Right lobe of liver (tissue), 4 donors: Measurements from ENCODE around the gene MAP7.

Experiments
- CTCF ChIP-seq, 4 donors: fragments of 200-600 bp in 3 of 4; fragments of 450-650 bp in 1 of 4; IDR thresholded peaks; one replicate each; pipeline versions ENCODE4 v1.5.1 to v1.8.0; 2016 to 2022; ENCODE audit warnings: antibody characterized with exemption in 4 of 4, mild to moderate bottlenecking in 2 of 4
- POLR2A ChIP-seq: fragments of 450-650 bp; IDR thresholded peaks from one replicate; pipeline ENCODE4 v1.6.1; 2017; ENCODE audit warnings: antibody characterized with exemption, mild to moderate bottlenecking
- donor health status: DM: no; HTN: no; CAD: no.
- donor health status: DM: no; HTN: no; CAD: no.
- donor health status: DM: no; HTN: yes; CAD: no.

GRCh38 chr6:136409597-136409996 is 140.6 kb downstream of the MAP7 start:
- TF ChIP-seq CTCF (IDR thresholded peaks at IDR 0.05) (no peak), POLR2A (no peak)
